Ovary (tissue), 9 donors: Measurements from ENCODE around the gene NOP53. TPM values are rescaled to one million over a fixed set of nuclear protein-coding genes. Genes with fewer than 3 reads are reported as not detected.
"Not testable (repeated sequence)": the region's sequence is repeated elsewhere in the genome, so short reads cannot be mapped to it uniquely, and the experiment has no call there.

ENCODE experiments used
- DNase-seq, 5 donors: peaks; one replicate each; pipeline ENCODE4 v3.0.0-alpha.2; 2019 to 2020
- H3K27ac ChIP-seq, 2 donors: fragments of 200-600 bp; one replicate each; pipeline versions ENCODE4 v1.5.1 to v1.8.0; 2019 to 2022
- H3K27me3 ChIP-seq: fragments of 200-600 bp; one replicate; pipeline ENCODE4 v1.8.0; 2022
- H3K36me3 ChIP-seq: fragments of 200-600 bp; sonication (generic); one replicate; pipeline ENCODE4 v1.5.1; 2019
- H3K4me1 ChIP-seq: one replicate; pipeline ENCODE4 v1.8.1; 2013; ENCODE audit warnings: mild to moderate bottlenecking, moderate library complexity; ENCODE audit not compliant: insufficient read depth
- H3K4me3 ChIP-seq: fragments of 200-600 bp; sonication (generic); one replicate; pipeline ENCODE4 v1.5.1; 2017
- H3K9me3 ChIP-seq, 2 donors: fragments of 200-600 bp in 1 of 2; sonication (generic) in 1 of 2; one replicate each; pipeline versions ENCODE4 v1.5.1 to v1.8.1; 2013 to 2019; ENCODE audit warnings: mild to moderate bottlenecking in 1 of 2, moderate library complexity in 1 of 2
- EP300 ChIP-seq: sonication (generic); formaldehyde crosslinking; IDR thresholded peaks from one replicate; pipeline ENCODE4 v1.6.1; 2017; ENCODE audit warnings: antibody characterized with exemption
- POLR2A ChIP-seq: fragments of 450-650 bp; IDR thresholded peaks from one replicate; pipeline ENCODE4 v1.6.1; 2017; ENCODE audit warnings: antibody characterized with exemption, mild to moderate bottlenecking, moderate library complexity
- WGBS, 3 donors: extraction: QIAGEN DNeasy Blood & Tissue Kit in 1 of 3; methylation state at CpG; one replicate each; pipeline versions ENCODE4 v1.1.5 to v1.1.7; 2013 to 2017; 5-methylcytosine and 5-hydroxymethylcytosine counted together
- intact Hi-C, 4 donors: fragments of 100-400 bp; cut with DNase I; formaldehyde crosslinking; loops; one replicate each; pipeline versions ENCODE4 v1.11.0 to v1.15.1; 2022 to 2023
- polyA plus RNA-seq, 2 donors: library from polyadenylated mRNA; stranded (reverse); fragments of 200-250 nt in 1 of 2; fragments of 350-450 nt in 1 of 2; fragmentation: Illumina TruSeq in 1 of 2; extraction: RNeasy Lipid Tissue Mini Kit (QIAGEN cat#74804) in 1 of 2; gene quantifications; one replicate each; pipeline ENCODE4 v1.2.3, GENCODE V29; 2013 to 2014
- total RNA-seq, 7 donors: library from RNA; depleted of rRNA in 2 of 7; stranded (reverse); fragments of >200 nt in 2 of 7; fragmentation: NEBNext Ultra II Directional in 3 of 7; extraction: Animal tissue kit (Norgen Biotek cat#: 25700) in 3 of 7; gene quantifications; one replicate each; pipeline versions ENCODE4 v1.1.0 to v1.2.4, GENCODE V29; 2016 to 2023
- TF ChIP-seq, protein P1 (sequence below), 3 donors: fragments of 450-650 bp in 2 of 3; fragments of 200-600 bp in 1 of 3; IDR thresholded peaks; one replicate each; pipeline versions ENCODE4 v1.5.1 to v1.8.0; 2016 to 2022; ENCODE audit warnings: antibody characterized with exemption in 3 of 3, mild to moderate bottlenecking in 1 of 3
- donor health status: DM: no; HTN: no; CAD: no; lungs with moderate emphysema.
- donor health status: DM: no; HTN: no; CAD: no.
- donor health status: Bipolar disorder and iron deficiency.
- donor health status: DM: yes; HTN: yes; CAD: no.
- donor health status: DM: no; HTN: no; CAD: no.
- donor health status: DM: yes; HTN: yes; CAD: no.

NOP53 gene
- total and polyA plus RNA-seq, 9 donors, result 591 to 1,198 (median 727) TPM

DNA sequence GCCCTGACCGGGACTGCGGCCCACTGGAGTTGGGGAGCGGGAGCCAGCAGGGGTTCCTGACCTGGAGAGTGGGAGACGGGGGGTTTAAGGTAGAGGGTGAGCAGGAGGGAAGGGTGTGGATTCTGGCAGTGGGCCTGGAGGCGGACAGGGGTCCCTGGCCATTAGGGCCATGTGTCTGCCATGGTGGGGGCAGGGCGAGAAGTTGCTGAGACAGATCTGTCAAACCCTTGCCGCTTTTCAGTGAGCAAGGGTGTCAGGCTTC is 20.9 kb downstream of the NOP53 start:
- H3K27me3 ChIP-seq, result no peaks in the 10 kb centered on the region
- H3K27ac ChIP-seq, result no peak overlapping the region
- DNase-seq, result peak in 2 of 5 donors; percentile 24 to 26
- intact Hi-C loops, result loop anchor here in 1 of 4 donors (2.0 kb wide), 1 partner anchor 19 kb away; no protein-coding TSS in a partner anchor
- 77 to 88% (median 80%) methylated on average over 7 of the region's 7 CpGs for WGBS, 3 donors
- peaks cover 3% of the 10 kb centered on the region for H3K4me1 ChIP-seq
- no peaks in the 10 kb centered on the region for H3K36me3 ChIP-seq
- TF ChIP-seq EP300, result no peak
- TF ChIP-seq, protein P1, sequence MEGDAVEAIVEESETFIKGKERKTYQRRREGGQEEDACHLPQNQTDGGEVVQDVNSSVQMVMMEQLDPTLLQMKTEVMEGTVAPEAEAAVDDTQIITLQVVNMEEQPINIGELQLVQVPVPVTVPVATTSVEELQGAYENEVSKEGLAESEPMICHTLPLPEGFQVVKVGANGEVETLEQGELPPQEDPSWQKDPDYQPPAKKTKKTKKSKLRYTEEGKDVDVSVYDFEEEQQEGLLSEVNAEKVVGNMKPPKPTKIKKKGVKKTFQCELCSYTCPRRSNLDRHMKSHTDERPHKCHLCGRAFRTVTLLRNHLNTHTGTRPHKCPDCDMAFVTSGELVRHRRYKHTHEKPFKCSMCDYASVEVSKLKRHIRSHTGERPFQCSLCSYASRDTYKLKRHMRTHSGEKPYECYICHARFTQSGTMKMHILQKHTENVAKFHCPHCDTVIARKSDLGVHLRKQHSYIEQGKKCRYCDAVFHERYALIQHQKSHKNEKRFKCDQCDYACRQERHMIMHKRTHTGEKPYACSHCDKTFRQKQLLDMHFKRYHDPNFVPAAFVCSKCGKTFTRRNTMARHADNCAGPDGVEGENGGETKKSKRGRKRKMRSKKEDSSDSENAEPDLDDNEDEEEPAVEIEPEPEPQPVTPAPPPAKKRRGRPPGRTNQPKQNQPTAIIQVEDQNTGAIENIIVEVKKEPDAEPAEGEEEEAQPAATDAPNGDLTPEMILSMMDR (IDR thresholded peaks at IDR 0.05), result no peak
- TF ChIP-seq POLR2A, result no peak
- H3K4me3 ChIP-seq, result no peak overlapping the region
- H3K9me3 ChIP-seq, result no peaks in the 10 kb centered on the region

DNA sequence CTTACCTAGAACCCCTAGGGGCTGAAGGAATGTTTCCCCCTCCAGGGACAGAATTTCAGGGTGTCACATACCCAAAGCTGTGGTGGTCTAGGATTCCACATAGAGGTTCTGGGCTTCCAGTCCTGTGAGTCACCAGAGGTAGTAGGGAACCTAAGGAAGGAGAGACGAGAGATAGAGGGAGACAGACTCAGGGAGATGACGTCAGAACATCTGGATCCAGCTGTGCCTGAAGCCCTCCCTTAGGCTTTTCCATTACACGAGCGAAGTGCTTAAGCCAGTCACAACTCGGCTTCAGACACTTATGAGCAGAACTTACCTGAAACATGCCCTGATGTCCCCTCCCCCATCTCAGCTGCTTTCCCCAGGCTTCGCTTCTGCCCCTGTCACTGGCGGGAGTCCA is 21.3 kb downstream of the NOP53 start:
- WGBS, 3 donors, result 66 to 82% (median 81%) methylated on average over 7 of the region's 7 CpGs
- no peaks in the 10 kb centered on the region for H3K9me3 ChIP-seq
- no peak for DNase-seq

DNA sequence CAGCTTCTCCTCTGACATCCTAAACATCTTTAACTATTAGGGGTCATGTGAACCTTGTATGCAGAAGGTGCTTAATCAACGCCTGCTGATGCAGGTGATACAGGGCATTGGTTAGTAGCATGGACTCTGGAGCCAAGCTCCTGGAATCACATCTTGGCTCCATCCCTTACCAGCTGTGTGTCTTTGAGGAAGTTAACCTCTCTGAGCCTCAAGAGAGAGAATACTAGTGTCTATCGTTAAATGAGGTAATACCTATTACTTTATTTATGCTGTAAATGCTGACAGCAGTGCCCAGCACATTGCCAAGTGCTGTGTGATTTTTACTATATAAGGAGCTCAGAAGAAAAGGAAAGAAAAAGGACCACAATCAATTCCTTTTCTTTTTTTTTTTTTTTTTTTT is 22.0 kb downstream of the NOP53 start:
- Histone ChIP-seq H3K27ac (no peak overlapping the region), H3K4me1 (peaks cover 3% of the 10 kb centered on the region), H3K4me3 (no peak overlapping the region), H3K36me3 (no peaks in the 10 kb centered on the region), H3K27me3 (no peaks in the 10 kb centered on the region), H3K9me3 (no peaks in the 10 kb centered on the region)
- no peak for TF ChIP-seq EP300
- DNase-seq, result no peak
- intact Hi-C loops, result loop anchor here in 1 of 4 donors (2.0 kb wide), 1 partner anchor 17 kb away; no protein-coding TSS in a partner anchor
- 38 to 89% (median 55%) methylated on average over 2 of the region's 2 CpGs for WGBS, 3 donors

More for the DNA sequence above, 21.3 kb downstream of the NOP53 start:
- no peaks in the 10 kb centered on the region for H3K36me3 ChIP-seq
- H3K4me1 ChIP-seq, result peaks cover 3% of the 10 kb centered on the region
- H3K27me3 ChIP-seq, result no peaks in the 10 kb centered on the region
- TF ChIP-seq EP300, result no peak
- no peak for TF ChIP-seq POLR2A
- TF ChIP-seq, protein P1 (IDR thresholded peaks at IDR 0.05), result no peak
- intact Hi-C loops, result loop anchor here in 1 of 4 donors (2.0 kb wide), 1 partner anchor 18 kb away; no protein-coding TSS in a partner anchor
- H3K4me3 ChIP-seq, result no peak overlapping the region
- H3K27ac ChIP-seq, result no peak overlapping the region

DNA sequence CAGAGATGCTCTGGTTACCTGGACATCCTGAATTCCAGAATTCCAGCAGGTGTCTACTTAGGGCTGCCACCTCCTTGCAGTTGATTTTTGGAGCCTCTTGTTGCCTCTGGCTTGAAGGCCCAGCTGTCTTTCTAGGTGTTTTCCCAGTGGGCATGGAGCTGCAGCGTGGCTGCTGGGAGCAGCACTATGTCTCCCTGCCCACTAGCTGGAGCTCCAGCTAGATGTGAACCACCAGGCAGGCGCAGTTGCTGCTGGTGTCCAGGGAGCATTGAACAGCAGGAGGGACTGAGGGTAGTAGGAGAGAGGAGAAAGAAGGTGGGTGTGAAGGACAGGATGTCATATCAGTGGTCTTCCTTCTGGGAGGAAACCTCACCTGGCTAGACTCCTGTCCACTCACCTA is 23.3 kb downstream of the NOP53 start:
- intact Hi-C loops, result no loop called here
- Histone ChIP-seq H3K27ac (no peak overlapping the region), H3K9me3 (no peaks in the 10 kb centered on the region), H3K4me3 (no peak overlapping the region), H3K27me3 (no peaks in the 10 kb centered on the region), H3K4me1 (no peaks in the 10 kb centered on the region), H3K36me3 (no peaks in the 10 kb centered on the region)
- TF ChIP-seq, protein P1 (IDR thresholded peaks at IDR 0.05), result no peak
- TF ChIP-seq EP300, result no peak
- no peak for TF ChIP-seq POLR2A
- 83 to 93% (median 93%) methylated on average over 2 of the region's 2 CpGs for WGBS, 3 donors
- DNase-seq, result no peak

DNA sequence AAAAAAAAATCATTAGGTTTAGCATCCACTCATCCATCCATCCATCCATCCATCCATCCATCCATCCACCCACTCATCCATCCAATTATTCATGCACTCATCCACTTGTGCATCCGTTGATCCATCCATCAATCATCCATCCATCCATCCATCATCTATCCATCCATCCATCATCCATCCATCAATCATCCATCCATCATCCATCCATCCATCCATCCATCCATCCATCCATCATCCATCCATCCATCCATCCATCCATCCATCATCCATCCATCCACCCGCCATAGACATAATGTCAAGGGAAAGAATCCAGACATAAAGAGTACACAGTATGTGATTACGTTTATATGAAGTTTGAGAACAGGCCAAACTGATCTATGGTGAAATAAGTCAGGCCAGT is 24.2 kb downstream of the NOP53 start:
- DNase-seq, result no peak
- no peaks in the 10 kb centered on the region for H3K9me3 ChIP-seq
- no peaks in the 10 kb centered on the region for H3K36me3 ChIP-seq
- H3K27ac ChIP-seq, result no peak overlapping the region
- H3K4me1 ChIP-seq, result no peaks in the 10 kb centered on the region
- 77 to 91% (median 87%) methylated on average over 3 of the region's 3 CpGs for WGBS, 3 donors
- intact Hi-C loops, result no loop called here
- no peaks in the 10 kb centered on the region for H3K27me3 ChIP-seq
- TF ChIP-seq EP300 (no peak), POLR2A (no peak)
- TF ChIP-seq, protein P1 (IDR thresholded peaks at IDR 0.05), result no peak
- H3K4me3 ChIP-seq, result no peak overlapping the region

DNA sequence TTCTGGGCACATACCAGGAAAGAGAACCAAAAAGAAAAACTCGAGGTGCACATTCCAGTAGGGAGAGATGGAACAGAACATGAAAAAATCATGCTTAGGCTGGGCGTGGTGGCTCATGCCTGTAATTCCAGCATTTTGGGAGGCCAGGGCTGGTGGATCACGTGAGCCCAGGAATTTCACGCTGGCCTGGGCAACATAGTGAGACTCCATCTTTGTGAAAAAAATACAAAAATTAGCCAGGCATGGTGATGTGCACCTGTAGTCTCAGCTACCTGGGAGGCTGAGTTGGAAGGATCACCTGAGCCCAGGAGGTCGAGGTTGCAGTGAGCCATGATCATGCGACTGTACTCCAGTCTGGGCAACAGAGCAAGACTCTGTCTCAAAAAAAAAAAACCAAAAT is 25.9 kb downstream of the NOP53 start:
- H3K9me3 ChIP-seq, result not testable (repeated sequence)
- 84 to 91% (median 84%) methylated on average over 6 of the region's 6 CpGs for WGBS, 3 donors

More for the DNA sequence above, 25.9 kb downstream of the NOP53 start:
- H3K4me1 ChIP-seq, H3K36me3 ChIP-seq, H3K27me3 ChIP-seq, H3K4me3 ChIP-seq, DNase-seq, H3K27ac ChIP-seq: not testable (repeated sequence)
- intact Hi-C loops, result loop anchor here in 1 of 4 donors (10.0 kb wide), 1 partner anchor 256 kb away; the partner anchor contains the start of gene NAPA
